IPS-15b (cell line): Measurements from ENCODE around the gene ADGRB3.
"Not testable (repeated sequence)": the region's sequence is repeated elsewhere in the genome, so short reads cannot be mapped to it uniquely, and the experiment has no call there.

Experiments
- H3K27me3 ChIP-seq: one replicate; pipeline ENCODE4 v1.6.1; 2013; ENCODE audit warnings: low read length; ENCODE audit not compliant: control insufficient read depth, insufficient read depth
- H3K36me3 ChIP-seq: one replicate; pipeline ENCODE4 v1.6.1; 2013; ENCODE audit warnings: low read length; ENCODE audit not compliant: control insufficient read depth, insufficient read depth
- H3K4me1 ChIP-seq: one replicate; pipeline ENCODE4 v1.6.1; 2013; ENCODE audit warnings: mild to moderate bottlenecking, low read length; ENCODE audit not compliant: control insufficient read depth, insufficient read depth
- H3K4me3 ChIP-seq: one replicate; pipeline ENCODE4 v1.5.1; 2013; ENCODE audit warnings: low read depth, low read length
- H3K9ac ChIP-seq: one replicate; pipeline ENCODE4 v1.6.1; 2013; ENCODE audit warnings: low read depth, mild to moderate bottlenecking, low read length
- H3K9me3 ChIP-seq: one replicate; pipeline ENCODE4 v1.6.1; 2013; ENCODE audit warnings: mild to moderate bottlenecking, low read length; ENCODE audit not compliant: control insufficient read depth, insufficient read depth

Gene ADGRB3

DNA sequence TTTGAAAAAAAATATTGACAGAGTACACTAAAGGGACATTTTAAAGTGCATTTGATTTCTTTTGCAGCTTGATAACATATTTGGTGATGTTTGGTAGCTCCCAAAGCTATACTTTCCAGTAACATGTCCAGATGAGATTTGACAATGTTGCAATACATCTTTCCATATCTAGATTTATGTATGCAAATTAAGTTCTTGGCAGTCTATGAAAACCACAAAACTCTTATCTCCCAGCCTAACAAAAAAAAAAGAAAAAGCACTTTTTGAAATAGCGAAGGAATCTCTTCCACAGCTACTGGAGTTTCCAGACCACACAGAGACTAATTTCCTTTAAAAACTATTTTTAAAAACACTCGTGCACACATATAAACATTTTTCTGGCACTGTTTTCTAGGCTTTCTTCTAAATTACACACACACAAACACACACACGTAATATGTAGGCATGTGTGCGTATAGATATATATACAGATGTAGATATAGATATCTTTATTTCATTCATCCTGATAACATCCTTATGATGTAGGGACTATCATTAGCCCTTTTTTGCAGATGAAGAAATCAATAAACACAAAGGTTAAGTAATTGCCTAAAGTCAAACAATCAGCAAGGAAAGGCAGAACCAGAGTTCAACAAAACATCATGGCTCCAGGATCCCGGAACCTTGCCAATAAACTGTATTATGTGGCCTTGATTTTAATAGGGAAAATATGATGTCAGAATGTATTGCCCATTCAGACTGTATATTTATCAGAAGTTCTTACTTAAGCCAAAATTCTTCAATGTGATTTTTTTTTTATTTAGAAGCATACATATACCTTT is 93.3 kb downstream of the ADGRB3 start:
- H3K36me3 ChIP-seq, result no peaks in the 10 kb centered on the region
- no peak overlapping the region for H3K9ac ChIP-seq
- no peaks in the 10 kb centered on the region for H3K27me3 ChIP-seq
- H3K4me3 ChIP-seq, result no peak overlapping the region
- no peaks in the 10 kb centered on the region for H3K4me1 ChIP-seq
- no peaks in the 10 kb centered on the region for H3K9me3 ChIP-seq

DNA sequence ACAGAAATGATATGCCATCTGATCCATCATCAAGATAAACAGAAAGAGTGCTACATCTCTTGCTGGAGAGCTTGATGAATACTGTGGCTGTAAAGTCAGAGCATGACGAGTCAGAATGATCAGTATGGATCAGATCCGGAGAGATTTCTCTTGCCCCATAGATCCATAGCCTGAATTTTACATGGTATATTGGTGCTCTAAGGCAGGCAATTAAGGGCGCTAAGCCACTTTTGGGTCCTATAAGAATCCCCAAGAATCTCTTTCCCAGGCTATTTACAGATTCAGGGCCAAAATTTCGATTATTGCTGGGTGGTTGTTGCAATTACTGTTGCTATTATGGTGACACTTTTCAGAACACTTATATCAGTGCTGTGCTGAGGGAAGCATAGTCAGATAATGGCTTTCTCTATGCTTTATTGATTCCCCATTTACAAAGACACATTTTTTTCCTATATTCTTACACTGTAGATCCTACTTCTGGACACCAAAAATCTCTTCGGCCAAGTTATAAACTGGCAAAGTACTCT is 94.4 kb downstream of the ADGRB3 start:
- Histone ChIP-seq H3K36me3 (no peaks in the 10 kb centered on the region), H3K4me1 (no peaks in the 10 kb centered on the region), H3K27me3 (no peaks in the 10 kb centered on the region), H3K4me3 (no peak overlapping the region), H3K9ac (no peak overlapping the region), H3K9me3 (no peaks in the 10 kb centered on the region)

DNA sequence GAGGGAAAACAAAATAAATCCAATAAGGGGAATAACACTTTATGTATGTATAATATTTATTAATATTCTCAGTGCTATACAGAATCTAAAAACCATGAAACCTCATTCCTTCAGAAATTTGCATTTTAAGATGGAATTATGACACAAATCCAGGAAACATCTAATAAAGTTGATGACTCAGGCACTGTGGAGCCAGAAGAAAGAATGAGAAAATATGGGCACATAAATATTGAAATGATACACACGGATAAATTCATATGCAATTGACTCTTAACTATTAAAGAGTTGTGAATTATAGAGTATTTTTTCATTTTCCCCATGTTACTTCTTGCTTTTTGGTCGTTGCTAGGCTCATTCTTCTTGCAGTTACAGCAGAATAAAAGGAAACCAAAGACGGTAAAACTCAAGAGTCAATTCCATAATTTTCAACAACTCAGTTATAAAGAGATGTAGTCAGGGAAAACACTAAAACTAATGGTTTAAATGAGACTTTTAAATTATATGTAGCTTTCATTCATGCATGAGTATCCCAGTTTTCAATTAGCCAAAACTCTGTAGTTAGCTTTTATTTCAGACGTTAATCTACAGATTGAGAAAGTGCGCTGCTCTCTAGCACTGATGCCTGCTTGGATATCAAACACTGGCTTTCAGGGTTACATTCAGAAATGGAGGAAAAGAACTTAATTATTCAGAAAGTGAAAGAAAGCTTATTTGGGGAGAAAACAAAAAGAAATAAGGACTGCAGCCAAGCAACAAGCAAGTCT is 95.4 kb downstream of the ADGRB3 start:
- Histone ChIP-seq H3K4me3 (no peak overlapping the region), H3K4me1 (no peaks in the 10 kb centered on the region), H3K27me3 (no peaks in the 10 kb centered on the region), H3K36me3 (no peaks in the 10 kb centered on the region), H3K9me3 (no peaks in the 10 kb centered on the region), H3K9ac (no peak overlapping the region)

DNA sequence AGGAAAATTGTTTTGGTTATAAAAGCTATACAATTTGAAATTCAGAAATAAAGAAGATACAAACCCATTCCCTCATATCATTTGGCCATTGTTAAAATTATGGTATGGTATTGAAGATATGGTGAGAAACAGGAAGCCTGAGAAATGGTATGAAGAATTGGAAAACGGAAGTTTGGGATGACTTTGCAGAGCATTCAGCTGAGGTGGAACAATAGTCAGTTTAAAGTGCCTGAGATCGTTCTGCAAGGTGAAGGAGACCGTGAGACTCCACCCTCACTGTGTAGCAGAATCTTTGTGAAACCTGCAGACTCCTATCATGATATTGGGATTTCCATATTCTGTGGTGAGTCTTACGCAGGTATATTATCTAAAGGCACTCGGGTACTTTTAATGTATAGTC is 97.3 kb downstream of the ADGRB3 start:
- Histone ChIP-seq H3K4me1 (no peaks in the 10 kb centered on the region), H3K27me3 (no peaks in the 10 kb centered on the region), H3K36me3 (no peaks in the 10 kb centered on the region), H3K9ac (no peak overlapping the region), H3K9me3 (no peaks in the 10 kb centered on the region), H3K4me3 (no peak overlapping the region)

DNA sequence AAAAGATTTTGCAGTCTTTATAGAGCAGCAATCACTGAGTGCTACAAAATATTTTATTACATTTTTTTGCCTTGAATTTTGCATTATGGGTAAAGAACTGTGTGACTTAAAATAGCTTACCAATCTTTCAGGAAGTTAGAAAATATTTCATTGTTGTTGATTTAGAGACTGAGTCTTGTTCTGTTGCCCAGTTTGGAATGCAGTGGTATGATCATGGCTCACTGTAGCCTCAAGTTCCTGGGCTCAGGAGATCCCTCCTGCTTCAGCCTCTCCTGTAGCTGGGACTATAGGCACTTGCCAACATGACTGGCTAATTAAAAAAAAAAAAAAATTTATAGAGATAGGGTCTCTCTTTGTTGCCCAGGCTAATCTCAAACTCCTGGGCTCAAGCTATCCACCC is 100.8 kb downstream of the ADGRB3 start:
- Histone ChIP-seq H3K4me3 (no peak overlapping the region), H3K36me3 (no peaks in the 10 kb centered on the region), H3K9me3 (no peaks in the 10 kb centered on the region), H3K27me3 (no peaks in the 10 kb centered on the region), H3K9ac (no peak overlapping the region), H3K4me1 (no peaks in the 10 kb centered on the region)

DNA sequence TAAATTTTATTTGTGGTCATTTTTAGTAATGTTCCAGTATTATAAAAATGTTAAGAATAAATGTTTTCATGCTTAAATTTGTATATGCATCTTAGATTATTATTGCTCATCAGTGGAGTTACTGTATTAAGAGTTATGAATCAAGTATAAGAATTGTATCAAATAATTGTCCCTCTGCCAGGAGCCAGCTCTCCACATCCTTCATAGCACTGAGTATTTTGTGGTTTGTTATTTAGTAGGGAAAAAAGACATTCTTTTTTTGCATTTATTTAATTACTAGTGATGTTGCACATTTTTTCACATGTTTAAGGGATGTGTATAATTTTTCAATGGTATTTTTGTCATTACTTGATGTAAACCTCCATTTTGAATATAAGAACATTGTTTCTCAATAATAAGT is 102.0 kb downstream of the ADGRB3 start:
- H3K4me1 ChIP-seq, result no peaks in the 10 kb centered on the region
- no peaks in the 10 kb centered on the region for H3K9me3 ChIP-seq
- H3K36me3 ChIP-seq, result no peaks in the 10 kb centered on the region
- H3K9ac ChIP-seq, result no peak overlapping the region
- H3K27me3 ChIP-seq, result no peaks in the 10 kb centered on the region
- no peak overlapping the region for H3K4me3 ChIP-seq

DNA sequence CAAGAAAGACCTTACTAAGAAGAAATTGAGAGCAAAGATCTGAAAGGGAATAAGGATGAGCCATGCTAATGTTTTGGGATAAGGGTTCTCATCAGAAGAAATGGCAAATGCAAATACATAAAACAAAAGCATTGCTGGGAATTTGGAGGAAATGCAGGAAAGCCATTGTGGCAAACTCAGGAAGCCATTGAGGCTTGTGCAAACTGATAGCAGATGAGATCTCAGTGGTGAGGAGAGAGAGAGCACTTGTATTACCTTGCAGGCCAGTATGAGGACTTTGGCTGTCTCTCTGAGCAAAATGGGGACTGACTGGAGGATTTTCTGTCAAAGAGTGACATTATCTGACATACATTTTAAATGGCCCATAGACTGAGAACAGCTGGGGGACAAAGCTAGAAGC is 103.0 kb downstream of the ADGRB3 start:
- H3K9ac ChIP-seq, result no peak overlapping the region
- no peaks in the 10 kb centered on the region for H3K4me1 ChIP-seq
- H3K27me3 ChIP-seq, result no peaks in the 10 kb centered on the region
- no peaks in the 10 kb centered on the region for H3K36me3 ChIP-seq
- no peak overlapping the region for H3K4me3 ChIP-seq
- no peaks in the 10 kb centered on the region for H3K9me3 ChIP-seq

DNA sequence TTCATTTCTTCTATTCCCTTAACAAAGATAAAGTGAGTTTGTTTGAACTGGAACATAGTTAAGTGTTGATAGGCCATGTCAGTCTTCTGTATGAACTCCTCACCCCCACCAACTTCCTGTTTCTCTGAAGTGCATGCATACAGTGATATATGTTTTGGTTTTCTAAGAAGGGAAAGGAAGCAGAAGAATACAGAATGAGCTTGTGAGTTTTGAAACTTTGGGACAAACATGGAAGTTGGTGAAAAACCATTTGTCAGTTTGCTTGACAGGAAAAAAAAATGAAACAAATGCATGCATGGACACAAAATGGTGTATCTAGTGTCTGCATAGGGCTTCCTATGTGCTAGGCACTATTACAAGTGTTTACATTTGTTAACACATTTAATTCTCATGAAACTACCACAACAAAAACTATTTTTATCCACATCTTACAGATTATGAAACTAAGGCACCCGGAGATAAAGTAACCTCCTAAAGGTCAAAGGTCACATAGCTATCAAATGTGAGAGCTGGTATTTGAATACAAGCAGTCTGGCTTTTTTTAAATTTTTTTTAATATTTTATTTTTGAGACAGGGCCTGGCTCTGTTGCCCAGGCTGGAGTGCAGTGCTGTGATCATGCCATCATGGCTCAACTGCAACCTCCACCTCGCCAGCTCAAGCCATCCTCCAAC is 105.9 kb downstream of the ADGRB3 start:
- no peak overlapping the region for H3K4me3 ChIP-seq
- H3K36me3 ChIP-seq, result no peaks in the 10 kb centered on the region
- no peaks in the 10 kb centered on the region for H3K27me3 ChIP-seq
- no peaks in the 10 kb centered on the region for H3K4me1 ChIP-seq
- no peaks in the 10 kb centered on the region for H3K9me3 ChIP-seq
- H3K9ac ChIP-seq, result no peak overlapping the region

DNA sequence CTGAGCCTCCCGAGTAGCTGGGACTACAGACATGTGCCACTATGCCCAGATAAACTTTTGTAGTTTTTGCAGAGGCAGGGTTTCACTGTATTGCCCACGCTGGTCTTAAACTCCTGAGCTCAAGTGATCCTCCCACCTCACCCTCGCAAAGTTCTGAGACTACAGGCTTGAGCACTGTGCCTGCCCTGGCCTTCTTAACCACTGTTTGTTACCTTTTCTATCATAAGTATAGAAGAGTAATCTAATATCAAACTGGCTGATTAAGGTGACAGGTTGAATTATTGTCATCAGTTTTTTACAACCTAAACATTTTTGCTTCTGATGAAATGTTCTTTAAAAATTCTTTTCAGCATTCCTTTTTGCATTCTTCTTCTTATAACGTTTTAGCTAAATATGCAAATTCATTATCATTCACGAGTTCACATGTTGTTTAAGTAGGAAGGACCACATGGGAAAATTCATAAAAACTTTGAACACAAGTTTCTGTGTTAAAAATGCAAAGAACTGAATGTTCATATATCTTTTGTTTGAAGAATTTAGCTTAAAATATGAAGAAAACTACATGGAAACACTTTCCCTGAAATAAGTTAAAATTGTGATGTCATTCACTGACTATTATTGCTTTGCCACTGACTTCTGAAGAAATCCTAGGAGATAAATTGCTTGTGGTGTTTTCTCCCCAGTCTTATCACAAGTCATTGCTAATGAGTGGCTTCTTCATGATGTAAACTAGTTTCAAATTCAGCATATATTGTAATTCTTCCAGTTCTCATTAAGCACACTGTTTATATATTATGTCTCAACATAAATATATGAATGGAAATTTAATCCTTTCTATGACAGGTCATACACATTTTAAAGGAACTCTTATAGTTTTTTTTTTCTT is 106.7 kb downstream of the ADGRB3 start:
- no peaks in the 10 kb centered on the region for H3K27me3 ChIP-seq
- no peaks in the 10 kb centered on the region for H3K4me1 ChIP-seq
- no peaks in the 10 kb centered on the region for H3K9me3 ChIP-seq
- no peaks in the 10 kb centered on the region for H3K36me3 ChIP-seq
- H3K4me3 ChIP-seq, result no peak overlapping the region
- no peak overlapping the region for H3K9ac ChIP-seq

DNA sequence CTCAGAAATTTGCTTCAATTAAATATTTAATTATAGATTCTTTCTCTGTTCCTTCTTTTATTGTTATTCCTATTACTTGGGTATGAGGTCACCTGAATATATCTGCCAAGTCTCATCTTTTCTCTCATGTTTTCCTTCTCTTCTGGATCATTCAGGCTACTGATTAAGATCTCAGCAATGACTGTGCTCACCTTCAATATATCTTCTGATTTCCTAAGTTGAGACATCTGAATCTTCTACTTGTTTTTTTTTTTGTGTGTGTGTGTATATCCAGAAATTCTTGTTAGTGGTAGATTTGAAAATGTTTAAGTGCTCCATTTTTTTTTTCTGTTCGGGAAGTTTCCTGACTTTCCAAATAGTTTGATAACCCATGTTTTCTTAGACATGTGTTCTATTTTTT is 108.0 kb downstream of the ADGRB3 start:
- no peaks in the 10 kb centered on the region for H3K36me3 ChIP-seq
- H3K27me3 ChIP-seq, result no peaks in the 10 kb centered on the region
- no peak overlapping the region for H3K9ac ChIP-seq
- no peak overlapping the region for H3K4me3 ChIP-seq
- no peaks in the 10 kb centered on the region for H3K9me3 ChIP-seq
- no peaks in the 10 kb centered on the region for H3K4me1 ChIP-seq

DNA sequence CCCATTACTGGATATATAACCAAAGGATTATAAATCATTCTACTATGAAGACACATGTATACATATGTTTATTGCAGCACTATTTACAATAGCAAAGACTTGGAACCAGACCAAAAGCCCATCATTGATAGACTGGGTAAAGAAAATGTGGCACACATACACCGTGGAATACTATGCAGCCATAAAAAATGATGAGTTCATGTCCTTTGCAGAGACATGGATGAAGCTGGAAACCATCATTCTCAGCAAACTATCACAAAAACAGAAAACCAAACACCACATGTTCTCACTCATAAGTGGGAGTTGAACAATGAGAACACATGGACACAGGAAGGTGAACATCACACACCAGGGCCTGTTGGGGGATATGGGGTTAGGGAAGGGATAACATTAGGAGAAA is 109.3 kb downstream of the ADGRB3 start:
- not testable (repeated sequence) for H3K4me1 ChIP-seq, H3K9ac ChIP-seq, H3K9me3 ChIP-seq, H3K27me3 ChIP-seq, H3K36me3 ChIP-seq, H3K4me3 ChIP-seq
